ENCODE data around the gene XXYLT1.
"Not testable (repeated sequence)": the region's sequence is repeated elsewhere in the genome, so short reads cannot be mapped to it uniquely, and the experiment has no call there.

The XXYLT1 gene

DNA sequence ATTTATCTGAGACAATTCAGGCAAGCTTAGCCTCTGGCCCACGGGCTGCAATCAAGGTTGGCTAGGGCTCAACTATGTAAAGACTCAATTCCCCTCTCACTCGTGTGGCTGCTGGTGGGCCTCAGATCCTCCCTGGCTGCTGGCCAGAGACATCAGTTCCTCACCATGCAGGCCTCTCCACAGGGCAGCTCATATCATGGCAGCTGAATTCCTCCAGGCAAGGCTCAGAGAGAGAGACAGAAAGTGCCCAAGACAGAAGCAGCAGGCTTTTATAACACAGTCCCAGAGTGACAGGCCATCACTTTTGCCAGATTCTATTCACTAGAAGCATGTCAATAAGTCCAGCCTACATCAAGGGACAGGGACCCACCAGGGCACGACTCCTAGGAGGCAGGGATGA lies 63.2 kb downstream of the XXYLT1 start:
- DNase-seq (ENCODE audit: low read depth): no peak

- no peak for DNase-seq (ENCODE audit: low read depth)
These were observed 63.9 kb downstream of the XXYLT1 start for GRCh38 chr3:195207056-195207455.

- no peak for DNase-seq (ENCODE audit: low read depth)
These were observed 66.4 kb downstream of the XXYLT1 start for GRCh38 chr3:195204360-195205163.

DNA sequence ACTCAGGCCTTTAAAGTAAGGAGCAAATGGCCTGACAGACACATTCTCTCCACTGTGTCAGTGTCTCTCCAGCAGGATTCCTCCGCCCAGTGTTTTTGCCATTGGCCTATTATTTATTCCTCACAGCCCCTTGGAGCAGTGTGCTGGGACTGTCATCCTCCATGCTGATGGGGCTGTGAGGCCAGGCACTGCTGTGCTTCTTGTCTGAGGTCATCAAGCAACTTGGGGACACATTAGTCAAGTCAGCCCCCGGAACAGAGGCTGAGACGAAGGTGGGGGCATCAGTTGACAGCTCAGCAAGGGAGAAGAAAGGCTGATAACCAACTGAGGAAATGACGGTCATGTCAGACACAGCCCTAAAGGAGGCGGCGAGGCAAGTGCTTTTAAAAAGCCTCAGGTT lies 67.4 kb downstream of the XXYLT1 start:
- no peak for DNase-seq (ENCODE audit: low read depth)

- DNase-seq (ENCODE audit: low read depth): no peak
These were observed 69.7 kb downstream of the XXYLT1 start for GRCh38 chr3:195201295-195201694.

- DNase-seq (ENCODE audit: low read depth): no peak
These were observed 70.7 kb downstream of the XXYLT1 start for GRCh38 chr3:195200010-195200822.

GRCh38 chr3:195198426-195199346 lies 72.3 kb downstream of the XXYLT1 start:
- no peak for DNase-seq (ENCODE audit: low read depth)

DNA sequence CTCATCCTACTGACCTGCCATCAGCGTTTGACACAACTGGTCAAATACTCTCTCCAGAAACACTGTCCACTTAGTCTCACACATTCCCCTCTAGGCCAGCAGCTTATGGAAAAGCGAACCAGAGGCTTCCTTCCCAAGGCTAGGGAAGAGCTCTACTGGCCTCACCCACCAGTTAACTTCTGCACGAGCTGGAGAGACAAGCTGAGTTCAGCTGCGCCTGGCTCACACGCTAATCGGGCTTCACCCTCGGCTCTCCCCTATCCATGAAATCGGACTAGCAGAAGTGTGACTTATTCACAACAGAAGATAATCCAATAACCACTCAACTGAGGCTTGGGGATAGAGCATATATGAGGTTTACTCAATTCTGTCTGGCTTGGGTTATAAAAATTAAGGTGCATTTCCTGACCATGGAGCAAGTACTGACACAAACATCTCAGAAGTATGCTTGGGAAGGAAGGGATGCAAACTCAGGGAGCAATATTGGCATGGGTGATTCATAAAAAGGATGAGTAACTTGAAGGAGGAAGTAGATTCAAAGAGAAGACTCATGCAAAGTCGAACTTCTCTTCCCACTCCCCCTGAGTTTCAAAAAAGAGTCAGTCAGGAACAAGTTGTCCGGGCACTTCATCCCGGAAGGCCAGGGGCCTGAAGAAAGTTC lies 73.1 kb downstream of the XXYLT1 start:
- no peak for DNase-seq (ENCODE audit: low read depth)

DNA sequence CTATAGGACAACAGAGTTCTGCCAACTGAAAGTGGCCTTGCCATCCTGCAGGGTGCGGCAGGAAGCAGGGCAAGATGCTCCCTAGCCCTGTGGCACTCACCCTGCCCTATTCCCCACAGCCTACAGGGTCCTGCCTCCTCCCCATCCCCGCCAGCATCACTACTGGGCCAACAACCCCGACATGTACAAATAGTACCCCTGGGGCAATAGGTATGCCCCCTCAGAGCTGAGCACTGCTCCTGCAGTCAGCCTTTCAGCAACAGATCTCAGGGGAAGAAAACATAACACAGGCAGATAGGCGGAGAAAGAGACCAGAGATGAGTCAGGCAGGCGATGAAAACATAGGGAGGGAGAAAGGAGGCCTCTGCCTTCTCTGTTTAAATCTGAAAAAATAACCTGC lies 74.7 kb downstream of the XXYLT1 start:
- no peak for DNase-seq (ENCODE audit: low read depth)

GRCh38 chr3:195195321-195196209 lies 75.4 kb downstream of the XXYLT1 start:
- DNase-seq (ENCODE audit: low read depth): no peak

- DNase-seq (ENCODE audit: low read depth): no peak
These were observed 76.3 kb downstream of the XXYLT1 start for GRCh38 chr3:195194559-195195206.

DNA sequence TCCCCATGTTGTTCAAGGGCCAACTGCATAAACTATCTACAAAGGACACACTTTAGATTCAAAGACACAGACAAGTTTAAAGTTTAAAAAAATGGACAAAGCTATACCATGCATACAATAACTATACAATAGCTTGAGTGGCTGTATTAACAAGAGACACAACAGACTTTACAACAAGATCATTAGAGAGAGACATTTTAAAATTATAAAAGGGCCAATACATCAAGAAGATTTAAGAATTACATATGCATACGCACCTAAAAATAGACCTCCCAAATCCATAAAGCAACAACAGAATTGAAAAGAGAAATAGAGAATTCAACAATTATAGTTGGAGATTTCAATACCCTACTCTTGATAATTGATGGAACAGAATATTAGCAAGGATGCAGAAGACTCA lies 79.4 kb downstream of the XXYLT1 start:
- DNase-seq (ENCODE audit: low read depth): no peak

- no peak for DNase-seq (ENCODE audit: low read depth)
These were observed 81.1 kb downstream of the XXYLT1 start for GRCh38 chr3:195189821-195190220.

- no peak for DNase-seq (ENCODE audit: low read depth)
These were observed 82.5 kb downstream of the XXYLT1 start for GRCh38 chr3:195188426-195188927.

GRCh38 chr3:195187609-195188425 lies 83.1 kb downstream of the XXYLT1 start:
- DNase-seq (ENCODE audit: low read depth): no peak

DNA sequence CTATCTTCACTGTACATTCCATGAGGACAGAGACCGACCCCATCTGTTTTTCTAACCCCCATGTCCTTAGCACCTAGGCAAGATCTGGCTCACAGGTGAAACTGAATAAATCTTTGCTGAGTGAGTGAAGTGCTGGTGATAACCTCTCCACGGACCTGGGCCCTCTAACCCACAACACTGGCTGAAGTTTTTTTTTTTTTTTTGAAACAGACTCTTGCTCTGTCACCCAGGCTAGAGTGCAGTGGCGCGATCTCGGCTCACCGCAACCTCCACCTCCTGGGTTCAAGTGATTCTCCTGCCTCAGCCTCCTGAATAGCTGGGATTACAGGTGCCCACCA lies 84.3 kb downstream of the XXYLT1 start:
- DNase-seq (ENCODE audit: low read depth): not testable (repeated sequence)

DNA sequence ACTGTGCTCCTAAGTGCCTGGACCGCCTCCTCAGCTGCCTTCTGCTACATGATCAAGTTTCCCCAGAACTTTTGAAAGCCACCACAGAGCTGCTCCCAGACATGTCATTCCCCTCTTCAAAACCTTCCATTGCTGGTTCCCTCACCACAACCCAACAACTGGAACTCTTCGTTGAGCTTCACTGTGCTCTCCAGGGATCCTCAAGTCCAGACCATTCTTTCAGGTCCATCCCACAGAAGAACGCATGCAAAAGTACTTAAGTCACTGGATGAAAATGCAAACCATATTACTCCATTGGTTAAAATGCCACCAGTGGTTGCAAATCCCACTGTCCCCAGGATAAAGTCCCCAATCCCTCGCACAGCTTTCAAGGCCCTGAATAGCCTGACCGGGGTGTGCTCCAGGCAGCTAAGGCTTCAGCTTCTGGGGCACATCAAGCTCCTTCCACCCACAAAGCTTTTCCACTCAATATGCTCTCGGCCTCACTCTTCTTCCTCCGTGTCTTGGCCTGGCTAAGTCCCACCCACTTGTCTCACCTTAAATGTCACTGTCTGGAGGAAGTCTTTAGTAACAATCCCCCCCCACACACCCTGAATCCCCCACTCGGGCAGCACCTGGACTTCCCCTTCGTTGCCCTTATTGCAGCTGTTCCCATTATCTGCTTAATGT lies 84.8 kb downstream of the XXYLT1 start:
- no peak for DNase-seq (ENCODE audit: low read depth)

DNA sequence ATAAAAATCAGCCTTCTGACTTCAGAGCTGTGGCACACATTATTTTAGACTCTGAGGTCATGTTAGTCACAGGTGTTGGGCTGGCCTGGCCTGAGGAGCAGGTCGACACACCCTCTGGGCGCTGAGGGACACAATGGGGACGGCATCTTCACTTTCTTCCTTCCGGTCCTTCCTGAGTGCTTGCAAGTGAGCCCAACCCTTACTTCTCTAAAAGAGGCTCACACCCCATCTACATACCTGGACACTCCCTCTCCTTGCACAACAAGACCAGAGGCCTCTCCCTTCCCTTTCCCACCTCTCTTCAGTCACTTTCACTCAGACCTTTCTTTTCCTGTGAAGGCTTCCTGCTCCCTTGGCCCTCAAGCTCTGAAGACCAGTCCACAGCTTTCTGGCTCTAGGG lies 85.4 kb downstream of the XXYLT1 start:
- DNase-seq (ENCODE audit: low read depth): no peak
